Measurements from ENCODE around the gene LRRC63.

DNA sequence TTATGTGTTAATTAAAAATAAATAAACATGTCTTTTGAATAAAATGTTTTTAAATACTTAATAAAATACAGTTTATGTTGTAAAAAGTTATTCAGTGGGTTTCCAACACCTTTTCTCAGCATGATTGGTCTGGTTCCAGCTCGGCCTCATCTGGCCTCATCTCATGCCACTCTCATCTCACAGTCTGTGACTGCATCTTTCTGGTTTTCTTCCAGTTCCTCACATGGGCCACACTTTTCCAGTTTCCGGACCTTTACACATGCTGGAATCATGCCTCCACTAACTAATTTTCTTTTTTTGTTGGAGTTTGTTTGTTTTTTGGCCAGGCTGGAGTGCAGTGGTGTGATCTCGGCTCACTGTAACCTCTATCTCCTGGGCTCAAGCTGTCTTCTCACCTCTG lies 92.8 kb downstream of the LRRC63 start:
- TF ChIP-seq, protein P1, sequence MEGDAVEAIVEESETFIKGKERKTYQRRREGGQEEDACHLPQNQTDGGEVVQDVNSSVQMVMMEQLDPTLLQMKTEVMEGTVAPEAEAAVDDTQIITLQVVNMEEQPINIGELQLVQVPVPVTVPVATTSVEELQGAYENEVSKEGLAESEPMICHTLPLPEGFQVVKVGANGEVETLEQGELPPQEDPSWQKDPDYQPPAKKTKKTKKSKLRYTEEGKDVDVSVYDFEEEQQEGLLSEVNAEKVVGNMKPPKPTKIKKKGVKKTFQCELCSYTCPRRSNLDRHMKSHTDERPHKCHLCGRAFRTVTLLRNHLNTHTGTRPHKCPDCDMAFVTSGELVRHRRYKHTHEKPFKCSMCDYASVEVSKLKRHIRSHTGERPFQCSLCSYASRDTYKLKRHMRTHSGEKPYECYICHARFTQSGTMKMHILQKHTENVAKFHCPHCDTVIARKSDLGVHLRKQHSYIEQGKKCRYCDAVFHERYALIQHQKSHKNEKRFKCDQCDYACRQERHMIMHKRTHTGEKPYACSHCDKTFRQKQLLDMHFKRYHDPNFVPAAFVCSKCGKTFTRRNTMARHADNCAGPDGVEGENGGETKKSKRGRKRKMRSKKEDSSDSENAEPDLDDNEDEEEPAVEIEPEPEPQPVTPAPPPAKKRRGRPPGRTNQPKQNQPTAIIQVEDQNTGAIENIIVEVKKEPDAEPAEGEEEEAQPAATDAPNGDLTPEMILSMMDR (IDR thresholded peaks at IDR 0.05): no peak
- TF ChIP-seq POLR2AphosphoS5 (IDR thresholded peaks at IDR 0.05; ENCODE audit: insufficient read depth in 1 of 2, low read depth in 1 of 2): no peak
